WTC11 (cell line): Measurements from ENCODE around the gene ERC1.

ENCODE experiments used
- ESRRA ChIP-seq: sonication (generic); formaldehyde crosslinking; IDR thresholded peaks from 2 replicates; pipeline ENCODE4 v1.8.1; 2022; ENCODE audit warnings: mild to moderate bottlenecking, missing genetic modification reagents, borderline replicate concordance
- ETV6 ChIP-seq: sonication (generic); formaldehyde crosslinking; IDR thresholded peaks from 2 replicates; pipeline ENCODE4 v1.8.1; 2022; ENCODE audit warnings: mild to moderate bottlenecking, missing genetic modification reagents
- OVOL2 ChIP-seq: fragments of 250-450 bp; sonication (Bioruptor Pico); IDR thresholded peaks from 2 replicates; pipeline ENCODE4 v1.9.0; 2021; ENCODE audit warnings: mild to moderate bottlenecking, borderline replicate concordance

DNA sequence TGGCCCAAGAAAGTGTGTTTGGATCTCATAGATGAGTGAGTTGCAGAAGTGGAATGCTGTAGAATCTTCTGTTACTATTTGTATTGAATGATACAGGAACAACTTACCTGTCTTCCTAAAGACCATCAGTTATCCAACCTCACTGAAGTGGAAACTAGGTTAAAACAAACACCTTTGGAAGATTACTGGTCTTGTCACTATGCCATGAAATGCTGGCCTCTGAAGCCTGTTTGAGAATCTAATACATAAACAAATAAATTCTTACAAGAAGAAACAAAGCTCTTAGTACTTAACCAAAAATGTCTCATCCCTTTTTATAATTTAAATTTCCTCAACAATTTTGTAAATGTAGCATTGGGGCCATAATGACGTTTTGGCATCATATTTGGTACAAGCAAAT, 448.2 kb downstream of the ERC1 start:
- no peak for TF ChIP-seq ESRRA (CRISPR knock-in tag)
- TF ChIP-seq ETV6 (CRISPR knock-in tag) = no peak
- TF ChIP-seq OVOL2 (CRISPR knock-in tag) = no peak
